WTC11 (cell line): ENCODE measurements around the gene PLXNA2.

Experiments used
- SMAD3 ChIP-seq: sonication (generic); formaldehyde crosslinking; IDR thresholded peaks from 2 replicates; pipeline ENCODE4 v1.8.0; 2022; ENCODE audit warnings: missing genetic modification reagents, mild to moderate bottlenecking, borderline replicate concordance
- SMAD4 ChIP-seq: sonication (generic); formaldehyde crosslinking; IDR thresholded peaks from 2 replicates; pipeline ENCODE4 v1.8.0; 2022; ENCODE audit warnings: mild to moderate bottlenecking, missing genetic modification reagents
- ZNF423 ChIP-seq: fragments of 250-450 bp; sonication (Bioruptor Pico); IDR thresholded peaks from 2 replicates; pipeline ENCODE4 v2.1.2; 2022; ENCODE audit warnings: mild to moderate bottlenecking, moderate library complexity
- TF ChIP-seq, protein P1 (sequence below): fragments of 200-600 bp; IDR thresholded peaks from 2 replicates; pipeline ENCODE4 v1.8.0; 2022; ENCODE audit warnings: antibody characterized with exemption
- TF ChIP-seq, protein P2 (sequence below): fragments of 250-450 bp; sonication (Bioruptor Pico); IDR thresholded peaks from 2 replicates; pipeline ENCODE4 v1.9.0; 2021; ENCODE audit warnings: moderate library complexity, mild to moderate bottlenecking, inconsistent platforms, borderline replicate concordance

DNA sequence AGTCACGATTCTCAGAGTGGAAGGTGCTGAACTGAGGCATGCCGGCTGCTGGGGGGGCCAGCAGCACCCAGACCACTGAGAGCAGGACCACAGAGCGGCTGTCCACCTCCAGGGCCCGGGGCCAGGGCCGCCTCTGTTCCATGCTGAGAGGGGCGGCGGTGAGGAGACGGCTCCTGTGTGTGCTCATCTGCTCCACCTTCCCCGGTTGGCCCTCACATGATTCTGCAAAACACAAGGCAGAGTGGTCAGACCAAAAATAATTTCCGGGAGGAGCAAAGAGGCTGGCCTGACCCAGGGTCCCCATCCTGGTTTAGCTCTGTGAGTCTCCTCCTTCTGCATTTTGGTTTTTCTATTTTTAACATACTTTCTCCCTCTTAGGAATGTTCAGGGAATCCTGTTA is 26.4 kb downstream of the PLXNA2 start:
- TF ChIP-seq ZNF423 (CRISPR knock-in tag), result no peak
- TF ChIP-seq SMAD4 (CRISPR knock-in tag), result no peak
- TF ChIP-seq, protein P1, sequence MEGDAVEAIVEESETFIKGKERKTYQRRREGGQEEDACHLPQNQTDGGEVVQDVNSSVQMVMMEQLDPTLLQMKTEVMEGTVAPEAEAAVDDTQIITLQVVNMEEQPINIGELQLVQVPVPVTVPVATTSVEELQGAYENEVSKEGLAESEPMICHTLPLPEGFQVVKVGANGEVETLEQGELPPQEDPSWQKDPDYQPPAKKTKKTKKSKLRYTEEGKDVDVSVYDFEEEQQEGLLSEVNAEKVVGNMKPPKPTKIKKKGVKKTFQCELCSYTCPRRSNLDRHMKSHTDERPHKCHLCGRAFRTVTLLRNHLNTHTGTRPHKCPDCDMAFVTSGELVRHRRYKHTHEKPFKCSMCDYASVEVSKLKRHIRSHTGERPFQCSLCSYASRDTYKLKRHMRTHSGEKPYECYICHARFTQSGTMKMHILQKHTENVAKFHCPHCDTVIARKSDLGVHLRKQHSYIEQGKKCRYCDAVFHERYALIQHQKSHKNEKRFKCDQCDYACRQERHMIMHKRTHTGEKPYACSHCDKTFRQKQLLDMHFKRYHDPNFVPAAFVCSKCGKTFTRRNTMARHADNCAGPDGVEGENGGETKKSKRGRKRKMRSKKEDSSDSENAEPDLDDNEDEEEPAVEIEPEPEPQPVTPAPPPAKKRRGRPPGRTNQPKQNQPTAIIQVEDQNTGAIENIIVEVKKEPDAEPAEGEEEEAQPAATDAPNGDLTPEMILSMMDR, result no peak
- TF ChIP-seq, protein P2, sequence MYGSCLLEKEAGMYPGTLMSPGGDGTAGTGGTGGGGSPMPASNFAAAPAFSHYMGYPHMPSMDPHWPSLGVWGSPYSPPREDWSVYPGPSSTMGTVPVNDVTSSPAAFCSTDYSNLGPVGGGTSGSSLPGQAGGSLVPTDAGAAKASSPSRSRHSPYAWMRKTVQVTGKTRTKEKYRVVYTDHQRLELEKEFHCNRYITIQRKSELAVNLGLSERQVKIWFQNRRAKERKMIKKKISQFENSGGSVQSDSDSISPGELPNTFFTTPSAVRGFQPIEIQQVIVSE (CRISPR knock-in tag), result no peak
- TF ChIP-seq SMAD3, result no peak
